ENCODE data around the gene MYOG.

Gene MYOG

GRCh38 chr1:203057911-203058675 is 27.7 kb downstream of the MYOG start:
- no peak for TF ChIP-seq GATA2 (IDR thresholded peaks at IDR 0.05; ENCODE audit: low read depth, low read length)
- TF ChIP-seq GATA3 (IDR thresholded peaks at IDR 0.05; ENCODE audit: low read depth, low read length), result no peak

- TF ChIP-seq GATA3 (IDR thresholded peaks at IDR 0.05; ENCODE audit: low read depth, low read length), result no peak
- no peak for TF ChIP-seq GATA2 (IDR thresholded peaks at IDR 0.05; ENCODE audit: low read depth, low read length)
Measured at GRCh38 chr1:203056516-203056915, 29.3 kb downstream of the MYOG start.

GRCh38 chr1:203056012-203056411 is 29.8 kb downstream of the MYOG start:
- TF ChIP-seq GATA3 (IDR thresholded peaks at IDR 0.05; ENCODE audit: low read depth, low read length) (no peak), GATA2 (IDR thresholded peaks at IDR 0.05; ENCODE audit: low read depth, low read length) (no peak)

GRCh38 chr1:203055161-203055799 is 30.5 kb downstream of the MYOG start:
- TF ChIP-seq GATA3 (IDR thresholded peaks at IDR 0.05; ENCODE audit: low read depth, low read length), result no peak
- TF ChIP-seq GATA2 (IDR thresholded peaks at IDR 0.05; ENCODE audit: low read depth, low read length), result no peak

GRCh38 chr1:203054642-203055041 is 31.2 kb downstream of the MYOG start:
- TF ChIP-seq GATA3 (IDR thresholded peaks at IDR 0.05; ENCODE audit: low read depth, low read length), result no peak
- TF ChIP-seq GATA2 (IDR thresholded peaks at IDR 0.05; ENCODE audit: low read depth, low read length), result no peak

GRCh38 chr1:203054184-203054583 is 31.6 kb downstream of the MYOG start:
- TF ChIP-seq GATA3 (IDR thresholded peaks at IDR 0.05; ENCODE audit: low read depth, low read length) (no peak), GATA2 (IDR thresholded peaks at IDR 0.05; ENCODE audit: low read depth, low read length) (no peak)

- no peak for TF ChIP-seq GATA3 (IDR thresholded peaks at IDR 0.05; ENCODE audit: low read depth, low read length)
- no peak for TF ChIP-seq GATA2 (IDR thresholded peaks at IDR 0.05; ENCODE audit: low read depth, low read length)
Measured at GRCh38 chr1:203052601-203053000, 33.2 kb downstream of the MYOG start.

GRCh38 chr1:203051841-203052324 is 33.9 kb downstream of the MYOG start:
- TF ChIP-seq GATA2 (IDR thresholded peaks at IDR 0.05; ENCODE audit: low read depth, low read length), result no peak
- no peak for TF ChIP-seq GATA3 (IDR thresholded peaks at IDR 0.05; ENCODE audit: low read depth, low read length)

- TF ChIP-seq GATA3 (IDR thresholded peaks at IDR 0.05; ENCODE audit: low read depth, low read length) (no peak), GATA2 (IDR thresholded peaks at IDR 0.05; ENCODE audit: low read depth, low read length) (no peak)
Measured at GRCh38 chr1:203050826-203051225, 35.0 kb downstream of the MYOG start.

- TF ChIP-seq GATA2 (IDR thresholded peaks at IDR 0.05; ENCODE audit: low read depth, low read length) (no peak), GATA3 (IDR thresholded peaks at IDR 0.05; ENCODE audit: low read depth, low read length) (no peak)
Measured at GRCh38 chr1:203049576-203050180, 36.1 kb downstream of the MYOG start.

- TF ChIP-seq GATA3 (IDR thresholded peaks at IDR 0.05; ENCODE audit: low read depth, low read length), result no peak
- TF ChIP-seq GATA2 (IDR thresholded peaks at IDR 0.05; ENCODE audit: low read depth, low read length), result no peak
Measured at GRCh38 chr1:203049077-203049476, 36.7 kb downstream of the MYOG start.

GRCh38 chr1:203048555-203049051 is 37.2 kb downstream of the MYOG start:
- TF ChIP-seq GATA2 (IDR thresholded peaks at IDR 0.05; ENCODE audit: low read depth, low read length), result no peak
- no peak for TF ChIP-seq GATA3 (IDR thresholded peaks at IDR 0.05; ENCODE audit: low read depth, low read length)

GRCh38 chr1:203048086-203048485 is 37.7 kb downstream of the MYOG start:
- TF ChIP-seq GATA3 (IDR thresholded peaks at IDR 0.05; ENCODE audit: low read depth, low read length), result no peak

GRCh38 chr1:203046984-203047630 is 38.7 kb downstream of the MYOG start:
- no peak for TF ChIP-seq GATA3 (IDR thresholded peaks at IDR 0.05; ENCODE audit: low read depth, low read length)
- no peak for TF ChIP-seq GATA2 (IDR thresholded peaks at IDR 0.05; ENCODE audit: low read depth, low read length)

Data from SH-SY5Y (cell line).